ENCODE results near the gene SAMHD1.

GRCh38 chr20:36956674-36957073 is 5.2 kb upstream of the SAMHD1 start:
- TF ChIP-seq CTCF (IDR thresholded peaks at IDR 0.05) (no peak), POLR2AphosphoS5 (IDR thresholded peaks at IDR 0.05) (no peak), POLR2A (IDR thresholded peaks at IDR 0.05) (no peak)
